H1 (cell line): ENCODE measurements around the gene CPXM2. TPM values are rescaled to one million over a fixed set of nuclear protein-coding genes. Genes with fewer than 3 reads are reported as not detected.

Source experiments
- CTCF ChIA-PET: fragments of 300-600 bp; sonication (Branson Sonifier 250); formaldehyde crosslinking; loops from one replicate; lab custom pipeline; 2021; ENCODE audit not compliant: partially characterized antibody; lab: Charles Lee
- POLR2A ChIA-PET: fragments of 300-600 bp; sonication (Branson Sonifier 250); formaldehyde crosslinking; loops from one replicate; lab custom pipeline; 2021; ENCODE audit warnings: inconsistent platforms; ENCODE audit not compliant: partially characterized antibody; lab: Charles Lee
- DNase-seq, 2 experiments: peaks; one replicate each; pipeline versions ENCODE4 v3.0.0 to v3.0.0-alpha.2; 2010 to 2022; ENCODE audit warnings: low spot score in 2 of 2, low read depth in 1 of 2, mixed read lengths in 1 of 2
- FAIRE-seq: peaks from 2 replicates; lab custom pipeline; 2011; peaks lifted over from hg19 to GRCh38; lab: Jason Lieb, UNC
- H2AFZ ChIP-seq: 2 replicates; pipeline ENCODE4 v1.8.1; 2012; ENCODE audit warnings: low read length, inconsistent platforms
- H2AK5ac ChIP-seq: 2 replicates; pipeline ENCODE4 v1.6.1; 2013; ENCODE audit warnings: low read depth, low read length
- H2BK120ac ChIP-seq: replicated peaks from 2 replicates; pipeline ENCODE3; 2013; ENCODE audit warnings: low read depth, low read length, inconsistent platforms
- H2BK12ac ChIP-seq: 2 replicates; pipeline ENCODE4 v1.6.1; 2013; ENCODE audit warnings: low read depth, low read length
- H2BK15ac ChIP-seq: 2 replicates; pipeline ENCODE4 v1.6.1; 2013; ENCODE audit warnings: low read length
- H2BK20ac ChIP-seq: 2 replicates; pipeline ENCODE4 v1.6.1; 2013; ENCODE audit warnings: low read length
- H2BK5ac ChIP-seq: 2 replicates; pipeline ENCODE4 v1.6.1; 2013; ENCODE audit warnings: low read depth, low read length
- H3K14ac ChIP-seq: 2 replicates; pipeline ENCODE4 v1.6.1; 2013; ENCODE audit warnings: inconsistent platforms; ENCODE audit not compliant: insufficient read length
- H3K18ac ChIP-seq: 2 replicates; pipeline ENCODE4 v1.6.1; 2013; ENCODE audit warnings: low read length; ENCODE audit errors: extremely low read depth
- H3K23ac ChIP-seq: 2 replicates; pipeline ENCODE4 v1.6.1; 2013; ENCODE audit warnings: inconsistent platforms; ENCODE audit not compliant: insufficient read length
- H3K23me2 ChIP-seq: 2 replicates; pipeline ENCODE4 v1.6.1; 2013; ENCODE audit warnings: low read depth, low read length
- H3K27ac ChIP-seq: 2 replicates; pipeline ENCODE4 v1.6.1; 2011; ENCODE audit warnings: low read depth, low read length, inconsistent platforms
- H3K27me3 ChIP-seq, 4 experiments: replicated peaks in 1 of 4; 1 replicate in 1 of 4; 2 replicates in 3 of 4; pipeline versions ENCODE4 v1.6.1 to v1.8.1; 2011 to 2013; ENCODE audit warnings: low read length in 3 of 4, mild to moderate bottlenecking in 3 of 4, inconsistent platforms in 2 of 4, mixed read lengths in 2 of 4, moderate library complexity in 1 of 4; ENCODE audit not compliant: control insufficient read depth in 3 of 4, insufficient read depth in 3 of 4; ENCODE audit errors: extremely low read depth in 1 of 4
- H3K36me3 ChIP-seq, 4 experiments: 2 replicates each; pipeline versions ENCODE4 v1.6.1 to v1.8.1; 2011 to 2013; ENCODE audit warnings: mild to moderate bottlenecking in 4 of 4, low read length in 3 of 4, moderate library complexity in 2 of 4, control low read depth in 1 of 4, inconsistent platforms in 1 of 4; ENCODE audit not compliant: insufficient read depth in 4 of 4, control insufficient read depth in 2 of 4
- H3K4ac ChIP-seq: replicated peaks from 2 replicates; pipeline ENCODE3; 2013; ENCODE audit warnings: low read length, low read depth, mixed read lengths, inconsistent platforms; ENCODE audit not compliant: insufficient read length
- H3K4me1 ChIP-seq, 4 experiments: replicated peaks in 1 of 4; 1 replicate in 1 of 4; 2 replicates in 3 of 4; pipeline versions ENCODE4 v1.6.1 to v1.8.1; 2011 to 2013; ENCODE audit warnings: low read length in 3 of 4, inconsistent platforms in 2 of 4, mixed read lengths in 1 of 4; ENCODE audit not compliant: insufficient read depth in 4 of 4, control insufficient read depth in 3 of 4
- H3K4me2 ChIP-seq, 2 experiments: 2 replicates each; pipeline versions ENCODE4 v1.6.1 to v1.8.1; 2011 to 2013; ENCODE audit warnings: low read depth in 2 of 2, low read length in 2 of 2, control low read depth in 1 of 2, inconsistent platforms in 1 of 2, mild to moderate bottlenecking in 1 of 2; ENCODE audit not compliant: insufficient read depth in 1 of 2
- H3K4me3 ChIP-seq, 4 experiments: fragments of 200-600, 300-600 bp in 1 of 4; sonication (generic), shearing (Covaris generic), sonication (Bioruptor Twin) in 1 of 4; 2 replicates each; pipeline versions ENCODE4 v1.5.1 to v1.8.1; 2011 to 2016; ENCODE audit warnings: low read length in 4 of 4, low read depth in 3 of 4, control low read depth in 2 of 4, inconsistent platforms in 2 of 4, mild to moderate bottlenecking in 2 of 4, mixed read lengths in 1 of 4, moderate library complexity in 1 of 4; ENCODE audit not compliant: insufficient read depth in 2 of 4; ENCODE audit errors: extremely low read depth in 1 of 4
- H3K56ac ChIP-seq: replicated peaks from 2 replicates; pipeline ENCODE3; 2013; ENCODE audit warnings: low read depth, mild to moderate bottlenecking, mixed read lengths, low read length, inconsistent platforms; ENCODE audit not compliant: insufficient read length
- H3K79me1 ChIP-seq: 2 replicates; pipeline ENCODE4 v1.6.1; 2013; ENCODE audit warnings: low read depth, low read length, control low read depth
- H3K79me2 ChIP-seq, 2 experiments: 2 replicates each; pipeline versions ENCODE4 v1.6.1 to v1.8.1; 2012 to 2013; ENCODE audit warnings: low read length in 2 of 2, mild to moderate bottlenecking in 2 of 2, inconsistent platforms in 1 of 2; ENCODE audit not compliant: insufficient read depth in 2 of 2, control insufficient read depth in 1 of 2
- H3K9ac ChIP-seq, 4 experiments: replicated peaks in 1 of 4; 1 replicate in 1 of 4; 2 replicates in 3 of 4; pipeline versions ENCODE4 v1.6.1 to v1.8.1; 2011 to 2013; ENCODE audit warnings: low read depth in 3 of 4, low read length in 3 of 4, control low read depth in 2 of 4, mild to moderate bottlenecking in 2 of 4, moderate library complexity in 2 of 4, inconsistent platforms in 1 of 4; ENCODE audit errors: extremely low read depth in 1 of 4
- H3K9me3 ChIP-seq, 2 experiments: 2 replicates each; pipeline versions ENCODE4 v1.6.1 to v1.8.1; 2012 to 2013; ENCODE audit warnings: mild to moderate bottlenecking in 2 of 2, moderate library complexity in 2 of 2, control low read depth in 1 of 2, inconsistent platforms in 1 of 2, low read depth in 1 of 2, low read length in 1 of 2, mixed read lengths in 1 of 2; ENCODE audit not compliant: insufficient read depth in 2 of 2
- H4K20me1 ChIP-seq, 2 experiments: replicated peaks in 1 of 2; 2 replicates each; pipeline versions ENCODE3 to v1.8.1; 2011 to 2013; ENCODE audit warnings: inconsistent platforms in 2 of 2, low read length in 2 of 2, mild to moderate bottlenecking in 1 of 2; ENCODE audit not compliant: insufficient read depth in 2 of 2, control insufficient read depth in 1 of 2
- H4K5ac ChIP-seq: 2 replicates; pipeline ENCODE4 v1.6.1; 2013; ENCODE audit warnings: low read length, low read depth, mixed read lengths, inconsistent platforms; ENCODE audit not compliant: insufficient read length
- H4K8ac ChIP-seq: 2 replicates; pipeline ENCODE4 v1.8.0; 2013; ENCODE audit warnings: mild to moderate bottlenecking, moderate library complexity, low read length, inconsistent platforms; ENCODE audit not compliant: insufficient read depth; ENCODE audit errors: extremely low read depth
- H4K91ac ChIP-seq: replicated peaks from 2 replicates; pipeline ENCODE3; 2013; ENCODE audit warnings: low read length, mixed read lengths, inconsistent platforms; ENCODE audit not compliant: insufficient read length
- ASH2L ChIP-seq: fragments of 200-600, 300-600 bp; sonication (generic); IDR thresholded peaks from one replicate; pipeline ENCODE4 v1.7.1; 2017; ENCODE audit warnings: low read length
- EP300 ChIP-seq, 2 experiments: IDR thresholded peaks; 1 replicate in 1 of 2; 2 replicates in 1 of 2; pipeline ENCODE4 v1.6.1; 2011 to 2012; ENCODE audit warnings: low read depth in 2 of 2, low read length in 2 of 2, mild to moderate bottlenecking in 2 of 2, borderline replicate concordance in 1 of 2, inconsistent platforms in 1 of 2, moderate library complexity in 1 of 2
- GTF2F1 ChIP-seq: IDR thresholded peaks from 2 replicates; pipeline ENCODE4 v1.6.1; 2012; ENCODE audit warnings: low read depth, low read length, improper control_type of control experiment, borderline replicate concordance
- HDAC6 ChIP-seq: IDR thresholded peaks from one replicate; pipeline ENCODE4 v1.7.1; 2012; ENCODE audit warnings: low read depth, mild to moderate bottlenecking, inconsistent platforms, low read length, moderate library complexity
- KDM4A ChIP-seq: IDR thresholded peaks from one replicate; pipeline ENCODE4 v1.7.1; 2012; ENCODE audit warnings: low read depth, mild to moderate bottlenecking, moderate library complexity, low read length, inconsistent platforms; ENCODE audit not compliant: severe bottlenecking
- NRF1 ChIP-seq: IDR thresholded peaks from 2 replicates; pipeline ENCODE4 v1.6.1; 2011; ENCODE audit warnings: mild to moderate bottlenecking, low read depth, low read length, improper control_type of control experiment
- RBBP5 ChIP-seq: IDR thresholded peaks from 2 replicates; pipeline ENCODE4 v1.7.1; 2012; ENCODE audit warnings: low read depth, mild to moderate bottlenecking, inconsistent platforms, low read length, moderate library complexity, borderline replicate concordance
- RFX5 ChIP-seq: IDR thresholded peaks from 2 replicates; pipeline ENCODE4 v1.6.1; 2011; ENCODE audit warnings: low read depth, low read length, improper control_type of control experiment, borderline replicate concordance
- RNF2 ChIP-seq: fragments of 200-900, 300-1000 bp; sonication (generic); IDR thresholded peaks from 2 replicates; pipeline ENCODE4 v1.7.1; 2016; ENCODE audit warnings: borderline replicate concordance, low read depth, mild to moderate bottlenecking, antibody characterized with exemption, low read length; ENCODE audit not compliant: poor library complexity, severe bottlenecking; ENCODE audit errors: missing control alignments
- TAF7 ChIP-seq: optimal IDR thresholded peaks from 2 replicates; pipeline ENCODE3; 2011; ENCODE audit warnings: low read depth, mild to moderate bottlenecking, inconsistent platforms, low read length, moderate library complexity, borderline replicate concordance
- WGBS, 2 experiments: shearing (Covaris generic) in 1 of 2; methylation state at CpG; one replicate each; pipeline versions ENCODE4 v1.1.6 to v1.1.7; 2013 to 2015; ENCODE audit warnings: low lambda C conversion rate in 2 of 2, mixed read lengths in 2 of 2, inconsistent platforms in 1 of 2, low coverage in 1 of 2, missing lambda C conversion rate in 1 of 2; ENCODE audit not compliant: insufficient replicate concordance in 2 of 2, insufficient coverage in 1 of 2, insufficient read length in 1 of 2; ENCODE audit errors: extremely low coverage in 1 of 2, missing lambda C conversion rate in 1 of 2; 5-methylcytosine and 5-hydroxymethylcytosine counted together
- polyA plus RNA-seq, 7 experiments: library from polyadenylated mRNA; depleted of rRNA in 3 of 7; stranded (reverse) in 5 of 7; unstranded in 2 of 7; fragments of >200 nt in 5 of 7; fragments of 200-250 nt in 2 of 7; gene quantifications; 1 replicate in 5 of 7; 2 replicates in 1 of 7; 4 replicates in 1 of 7; pipeline versions ENCODE4 v1.2.1 to v1.2.3, GENCODE V29; 2011 to 2013; ENCODE audit warnings: missing spikeins in 2 of 7, mixed read lengths in 2 of 7
- total RNA-seq: library from RNA; stranded (reverse); fragmentation: NEBNext Ultra II Directional; extraction: Animal tissue kit (Norgen Biotek cat#: 25700); gene quantifications from 2 replicates; pipeline ENCODE4 v1.2.1, GENCODE V29; 2021
- TF ChIP-seq, protein P1 (sequence below): IDR thresholded peaks from 2 replicates; pipeline ENCODE4 v1.6.1; 2012; ENCODE audit warnings: inconsistent platforms
- TF ChIP-seq, protein P2 (sequence below): IDR thresholded peaks from 2 replicates; pipeline ENCODE4 v1.6.1; 2011; ENCODE audit warnings: low read depth, mild to moderate bottlenecking, low read length; ENCODE audit not compliant: insufficient read depth

The CPXM2 gene
- total and polyA plus RNA-seq, 2 of the 8 experiments (the other 6 are each of a cell fraction or from before 2014, with no cell fraction given): 2.4 to 2.9 TPM

DNA sequence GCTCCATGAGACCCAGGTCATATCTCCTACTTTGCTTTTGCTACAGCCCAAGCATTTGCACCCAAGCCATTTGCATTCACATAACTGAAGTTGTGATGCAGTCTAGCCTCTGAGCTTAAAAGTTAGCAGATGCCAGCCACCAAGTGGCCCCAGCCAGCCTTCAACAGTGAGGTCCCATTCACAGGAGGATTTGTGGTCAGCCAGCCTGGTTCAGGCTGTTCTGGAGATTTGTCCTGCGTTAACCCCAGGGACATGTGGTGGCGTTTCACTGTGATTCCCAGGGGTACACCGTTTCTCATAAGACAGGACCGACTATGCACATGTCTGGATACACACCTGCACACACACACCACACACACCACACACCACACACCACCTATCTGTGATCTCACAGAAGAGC, 174.3 kb downstream of the CPXM2 start:
- no peak overlapping the region for H3K9ac ChIP-seq
- H3K4ac ChIP-seq: no peak overlapping the region
- H2AFZ ChIP-seq: no peak overlapping the region
- no peak overlapping the region for H2AK5ac ChIP-seq
- no peaks in the 10 kb centered on the region for H3K79me1 ChIP-seq
- no peaks in the 10 kb centered on the region; a peak in 1 of 7 replicates for H3K27me3 ChIP-seq
- H2BK20ac ChIP-seq: no peak overlapping the region
- H3K27ac ChIP-seq: no peak overlapping the region
- no peak overlapping the region for H4K8ac ChIP-seq
- H3K9me3 ChIP-seq: no peaks in the 10 kb centered on the region
- H3K23me2 ChIP-seq: no peaks in the 10 kb centered on the region
- no peak overlapping the region for H2BK12ac ChIP-seq
- H3K56ac ChIP-seq: no peak overlapping the region
- H3K79me2 ChIP-seq: no peaks in the 10 kb centered on the region
- no peak overlapping the region for H2BK120ac ChIP-seq
- no peak overlapping the region for H3K4me2 ChIP-seq
- DNase-seq: no peak
- no peak overlapping the region for H4K91ac ChIP-seq
- no peaks in the 10 kb centered on the region for H3K4me1 ChIP-seq
- ChIA-PET CTCF (interaction anchor here (0.7 to 2.6 kb wide), 7 partner anchors 11 to 180 kb away, joined by 3 to 8 read pairs (median 4); no protein-coding TSS in a partner anchor), POLR2A (no interaction called here)
- H3K14ac ChIP-seq: no peak overlapping the region
- no peak for FAIRE-seq
- H3K23ac ChIP-seq: no peak overlapping the region
- H4K5ac ChIP-seq: no peak overlapping the region
- H2BK5ac ChIP-seq: no peak overlapping the region
- no peak overlapping the region for H2BK15ac ChIP-seq
- 93% methylated on average over 4 of the region's 4 CpGs; no CpG with 5 or more reads in 1 of the 2 experiments for WGBS, 2 experiments
- H3K4me3 ChIP-seq: no peak overlapping the region
- no peaks in the 10 kb centered on the region for H4K20me1 ChIP-seq
- H3K18ac ChIP-seq: no peak overlapping the region
- no peaks in the 10 kb centered on the region for H3K36me3 ChIP-seq
- TF ChIP-seq RFX5 (no peak), GTF2F1 (no peak), EP300 (IDR thresholded peaks at IDR 0.05; ENCODE audit: borderline replicate concordance in 1 of 2, low read depth in 2 of 2, low read length in 2 of 2) (no peak), TAF7 (no peak), KDM4A (no peak), RBBP5 (no peak), HDAC6 (no peak), NRF1 (no peak), ASH2L (no peak), RNF2 (no peak)
- TF ChIP-seq, protein P1, sequence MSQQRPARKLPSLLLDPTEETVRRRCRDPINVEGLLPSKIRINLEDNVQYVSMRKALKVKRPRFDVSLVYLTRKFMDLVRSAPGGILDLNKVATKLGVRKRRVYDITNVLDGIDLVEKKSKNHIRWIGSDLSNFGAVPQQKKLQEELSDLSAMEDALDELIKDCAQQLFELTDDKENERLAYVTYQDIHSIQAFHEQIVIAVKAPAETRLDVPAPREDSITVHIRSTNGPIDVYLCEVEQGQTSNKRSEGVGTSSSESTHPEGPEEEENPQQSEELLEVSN: no peak
- TF ChIP-seq, protein P2, sequence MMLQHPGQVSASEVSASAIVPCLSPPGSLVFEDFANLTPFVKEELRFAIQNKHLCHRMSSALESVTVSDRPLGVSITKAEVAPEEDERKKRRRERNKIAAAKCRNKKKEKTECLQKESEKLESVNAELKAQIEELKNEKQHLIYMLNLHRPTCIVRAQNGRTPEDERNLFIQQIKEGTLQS: no peak
